ENCODE data around the gene SSTR3.

SSTR3 gene

DNA sequence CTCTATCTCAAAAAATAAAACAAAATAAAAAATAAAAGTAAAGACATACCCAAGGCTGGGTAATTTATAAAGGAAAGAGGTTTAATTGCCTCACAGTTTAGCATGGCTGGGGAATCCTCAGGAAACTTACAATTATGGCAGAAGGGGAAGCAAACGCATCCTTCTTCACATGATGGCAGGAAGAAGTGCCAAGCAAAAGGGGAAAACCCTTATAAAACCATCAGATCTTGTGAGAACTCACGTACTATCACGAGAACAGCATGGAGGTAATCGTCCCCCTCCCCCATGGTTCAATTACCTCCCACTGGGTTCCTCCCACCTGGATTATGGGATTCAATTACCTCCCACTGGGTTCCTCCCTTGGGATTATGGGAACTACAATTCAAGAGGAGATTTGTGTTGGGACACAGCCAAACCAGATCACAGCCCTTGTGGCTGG, 8.3 kb upstream of the SSTR3 start:
- H3K9me2 ChIP-seq (replicated peaks; ENCODE audit: control insufficient read depth, low read length), result no peaks in the 10 kb centered on the region
- H3K27ac ChIP-seq (ENCODE audit: low read depth, low read length), result no peak overlapping the region
- H3K27me3 ChIP-seq (ENCODE audit: control insufficient read depth, low read length), result no peaks in the 10 kb centered on the region
- peaks cover 11% of the 10 kb centered on the region for H3F3A ChIP-seq (ENCODE audit: control insufficient read depth, insufficient read depth)
- no peaks in the 10 kb centered on the region for H4K20me1 ChIP-seq (ENCODE audit: control insufficient read depth, insufficient read depth, low read depth, low read length)
- no peak overlapping the region for H3K4me3 ChIP-seq (ENCODE audit: low read length)
- no peak overlapping the region for H3K4me2 ChIP-seq (ENCODE audit: low read length)
- peaks cover 67% of the 10 kb centered on the region for H3K4me1 ChIP-seq (ENCODE audit: control insufficient read depth, low read length)
- H3K79me2 ChIP-seq (ENCODE audit: control insufficient read depth, low read length), result no peaks in the 10 kb centered on the region
- TF ChIP-seq, protein P1, sequence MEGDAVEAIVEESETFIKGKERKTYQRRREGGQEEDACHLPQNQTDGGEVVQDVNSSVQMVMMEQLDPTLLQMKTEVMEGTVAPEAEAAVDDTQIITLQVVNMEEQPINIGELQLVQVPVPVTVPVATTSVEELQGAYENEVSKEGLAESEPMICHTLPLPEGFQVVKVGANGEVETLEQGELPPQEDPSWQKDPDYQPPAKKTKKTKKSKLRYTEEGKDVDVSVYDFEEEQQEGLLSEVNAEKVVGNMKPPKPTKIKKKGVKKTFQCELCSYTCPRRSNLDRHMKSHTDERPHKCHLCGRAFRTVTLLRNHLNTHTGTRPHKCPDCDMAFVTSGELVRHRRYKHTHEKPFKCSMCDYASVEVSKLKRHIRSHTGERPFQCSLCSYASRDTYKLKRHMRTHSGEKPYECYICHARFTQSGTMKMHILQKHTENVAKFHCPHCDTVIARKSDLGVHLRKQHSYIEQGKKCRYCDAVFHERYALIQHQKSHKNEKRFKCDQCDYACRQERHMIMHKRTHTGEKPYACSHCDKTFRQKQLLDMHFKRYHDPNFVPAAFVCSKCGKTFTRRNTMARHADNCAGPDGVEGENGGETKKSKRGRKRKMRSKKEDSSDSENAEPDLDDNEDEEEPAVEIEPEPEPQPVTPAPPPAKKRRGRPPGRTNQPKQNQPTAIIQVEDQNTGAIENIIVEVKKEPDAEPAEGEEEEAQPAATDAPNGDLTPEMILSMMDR (IDR thresholded peaks at IDR 0.05; ENCODE audit: low read depth, low read length, poor library complexity, severe bottlenecking), result no peak
- no peak for TF ChIP-seq EZH2phosphoT487 (IDR thresholded peaks at IDR 0.05; ENCODE audit: borderline replicate concordance, low read length)
- H3K36me3 ChIP-seq (ENCODE audit: control insufficient read depth, low read length), result peaks cover 22% of the 10 kb centered on the region
- H3K9me3 ChIP-seq (ENCODE audit: control insufficient read depth, insufficient read depth, low read length), result no peaks in the 10 kb centered on the region

DNA sequence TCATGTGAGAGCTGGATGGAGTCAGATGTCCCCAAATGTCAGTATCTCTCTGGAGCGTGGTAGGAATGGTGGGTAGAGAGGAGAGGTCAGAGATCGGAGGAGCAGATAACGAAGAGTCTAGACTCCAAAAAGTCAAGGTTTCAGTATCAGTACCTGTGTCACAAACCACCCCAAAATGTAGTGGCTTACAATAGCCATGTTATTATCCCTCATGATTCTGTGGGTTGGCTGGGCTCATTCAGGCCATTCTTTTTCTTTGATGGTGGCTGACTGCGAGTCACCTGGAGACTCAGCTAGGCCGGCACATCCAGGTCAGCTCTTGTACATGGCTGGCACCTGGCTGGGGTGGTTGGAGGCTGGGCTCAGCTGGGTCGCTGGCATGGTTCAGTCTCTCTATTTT, 7.3 kb upstream of the SSTR3 start:
- Histone ChIP-seq H3K4me2 (ENCODE audit: low read length) (peak overlapping the region; percentile 75), H3K27ac (ENCODE audit: low read depth, low read length) (peak overlapping the region; percentile 79), H3K36me3 (ENCODE audit: control insufficient read depth, low read length) (peaks cover 12% of the 10 kb centered on the region), H3K9me3 (ENCODE audit: control insufficient read depth, insufficient read depth, low read length) (no peaks in the 10 kb centered on the region), H3K27me3 (ENCODE audit: control insufficient read depth, low read length) (no peaks in the 10 kb centered on the region), H3K4me1 (ENCODE audit: control insufficient read depth, low read length) (peaks cover 64% of the 10 kb centered on the region), H3K4me3 (ENCODE audit: low read length) (peak overlapping the region; percentile 47), H3F3A (ENCODE audit: control insufficient read depth, insufficient read depth) (peaks cover 11% of the 10 kb centered on the region), H4K20me1 (ENCODE audit: control insufficient read depth, insufficient read depth, low read depth, low read length) (no peaks in the 10 kb centered on the region), H3K79me2 (ENCODE audit: control insufficient read depth, low read length) (no peaks in the 10 kb centered on the region), H3K9me2 (replicated peaks; ENCODE audit: control insufficient read depth, low read length) (no peaks in the 10 kb centered on the region)
- TF ChIP-seq, protein P1 (IDR thresholded peaks at IDR 0.05; ENCODE audit: low read depth, low read length, poor library complexity, severe bottlenecking), result no peak
- no peak for TF ChIP-seq EZH2phosphoT487 (IDR thresholded peaks at IDR 0.05; ENCODE audit: borderline replicate concordance, low read length)

GRCh38 chr22:37218771-37219411, 6.6 kb upstream of the SSTR3 start:
- H3F3A ChIP-seq (ENCODE audit: control insufficient read depth, insufficient read depth), result peaks cover 11% of the 10 kb centered on the region

More at GRCh38 chr22:37218771-37219411, 6.6 kb upstream of the SSTR3 start:
- no peaks in the 10 kb centered on the region for H3K9me3 ChIP-seq (ENCODE audit: control insufficient read depth, insufficient read depth, low read length)
- H3K4me2 ChIP-seq (ENCODE audit: low read length), result peak overlapping the region; percentile 75
- peaks cover 59% of the 10 kb centered on the region for H3K4me1 ChIP-seq (ENCODE audit: control insufficient read depth, low read length)
- no peaks in the 10 kb centered on the region for H3K79me2 ChIP-seq (ENCODE audit: control insufficient read depth, low read length)
- TF ChIP-seq, protein P1 (IDR thresholded peaks at IDR 0.05; ENCODE audit: low read depth, low read length, poor library complexity, severe bottlenecking), result no peak
- no peak for TF ChIP-seq EZH2phosphoT487 (IDR thresholded peaks at IDR 0.05; ENCODE audit: borderline replicate concordance, low read length)
- H3K27me3 ChIP-seq (ENCODE audit: control insufficient read depth, low read length), result no peaks in the 10 kb centered on the region
- peak overlapping the region; percentile 79 for H3K27ac ChIP-seq (ENCODE audit: low read depth, low read length)
- H4K20me1 ChIP-seq (ENCODE audit: control insufficient read depth, insufficient read depth, low read depth, low read length), result no peaks in the 10 kb centered on the region
- H3K9me2 ChIP-seq (replicated peaks; ENCODE audit: control insufficient read depth, low read length), result no peaks in the 10 kb centered on the region
- H3K4me3 ChIP-seq (ENCODE audit: low read length), result peak overlapping the region; percentile 47
- H3K36me3 ChIP-seq (ENCODE audit: control insufficient read depth, low read length), result peaks cover 5% of the 10 kb centered on the region

All from DOHH2 (cell line).